AG04449 (cell line): ENCODE data around the gene TLCD5.

Experiments
- CTCF ChIA-PET: fragments of 350-600 bp; formaldehyde crosslinking; extraction: SDS; loops from one replicate; lab custom pipeline; 2021; ENCODE audit warnings: antibody characterized with exemption; lab: Yijun Ruan, JAX
- POLR2A ChIA-PET: fragments of 400-600, 350-600 bp; formaldehyde crosslinking; extraction: SDS; loops from one replicate; lab custom pipeline; 2020; ENCODE audit warnings: antibody characterized with exemption, inconsistent platforms; lab: Yijun Ruan, JAX
- DNase-seq: peaks from one replicate; pipeline ENCODE4 v3.0.0-alpha.2; 2010; ENCODE audit warnings: low read depth, low spot score
- H3K4me3 ChIP-seq: 2 replicates; pipeline ENCODE4 v1.5.1; 2011; ENCODE audit warnings: low read depth, mild to moderate bottlenecking, control low read depth, low read length
- TF ChIP-seq, protein P1 (sequence below): IDR thresholded peaks from one replicate; pipeline ENCODE4 v1.5.1; 2011; ENCODE audit warnings: mild to moderate bottlenecking, moderate library complexity, low read length, control low read depth, inconsistent platforms; ENCODE audit not compliant: insufficient read depth; ENCODE audit errors: missing control alignments

The TLCD5 gene

DNA sequence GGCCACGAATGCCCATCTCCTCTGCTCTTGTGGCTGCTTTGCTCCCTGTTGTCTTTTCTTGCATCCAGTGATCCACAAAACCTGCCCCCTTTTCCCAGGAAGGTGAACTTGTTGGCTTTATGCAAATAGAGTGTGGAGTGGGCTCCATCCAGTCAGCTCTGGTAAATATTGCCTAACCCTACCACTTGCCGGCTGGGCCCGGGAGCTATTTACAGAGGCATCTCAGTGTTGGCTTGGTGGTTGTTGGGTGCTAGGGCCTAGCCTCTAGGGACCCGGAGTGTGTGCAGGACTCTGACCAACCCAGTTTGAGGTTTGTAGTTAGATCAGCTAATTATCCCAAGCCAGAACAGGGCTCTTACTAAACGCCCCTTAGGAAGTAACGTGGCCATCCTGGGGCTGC, 40.8 kb upstream of the TLCD5 start:
- DNase-seq, result no peak
- TF ChIP-seq, protein P1, sequence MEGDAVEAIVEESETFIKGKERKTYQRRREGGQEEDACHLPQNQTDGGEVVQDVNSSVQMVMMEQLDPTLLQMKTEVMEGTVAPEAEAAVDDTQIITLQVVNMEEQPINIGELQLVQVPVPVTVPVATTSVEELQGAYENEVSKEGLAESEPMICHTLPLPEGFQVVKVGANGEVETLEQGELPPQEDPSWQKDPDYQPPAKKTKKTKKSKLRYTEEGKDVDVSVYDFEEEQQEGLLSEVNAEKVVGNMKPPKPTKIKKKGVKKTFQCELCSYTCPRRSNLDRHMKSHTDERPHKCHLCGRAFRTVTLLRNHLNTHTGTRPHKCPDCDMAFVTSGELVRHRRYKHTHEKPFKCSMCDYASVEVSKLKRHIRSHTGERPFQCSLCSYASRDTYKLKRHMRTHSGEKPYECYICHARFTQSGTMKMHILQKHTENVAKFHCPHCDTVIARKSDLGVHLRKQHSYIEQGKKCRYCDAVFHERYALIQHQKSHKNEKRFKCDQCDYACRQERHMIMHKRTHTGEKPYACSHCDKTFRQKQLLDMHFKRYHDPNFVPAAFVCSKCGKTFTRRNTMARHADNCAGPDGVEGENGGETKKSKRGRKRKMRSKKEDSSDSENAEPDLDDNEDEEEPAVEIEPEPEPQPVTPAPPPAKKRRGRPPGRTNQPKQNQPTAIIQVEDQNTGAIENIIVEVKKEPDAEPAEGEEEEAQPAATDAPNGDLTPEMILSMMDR, result no peak
- POLR2A ChIA-PET, result no interaction called here
- CTCF ChIA-PET, result interaction anchor here (1.2 to 2.0 kb wide), 3 partner anchors 12 to 49 kb away, joined by 3 to 8 read pairs (median 4); no protein-coding TSS in a partner anchor
- no peak overlapping the region for H3K4me3 ChIP-seq

DNA sequence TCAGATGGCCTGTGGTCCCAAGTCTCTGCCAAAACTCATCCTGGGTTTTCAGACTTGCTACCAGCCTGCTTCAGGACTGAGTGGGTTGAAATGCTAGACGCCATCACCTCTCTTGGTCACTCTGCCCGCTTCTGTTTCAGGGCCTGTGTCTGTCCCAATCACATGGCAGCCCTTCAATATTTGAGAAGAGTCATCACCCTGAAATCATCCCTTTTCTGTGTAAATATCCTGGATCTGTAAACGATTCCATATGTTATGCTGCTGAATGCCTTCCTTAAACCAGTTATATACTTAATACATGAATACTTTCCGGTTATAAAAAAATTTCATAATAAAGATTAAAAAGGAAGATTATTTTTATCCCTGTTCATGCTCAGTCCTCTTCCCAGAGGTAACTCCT, 39.8 kb upstream of the TLCD5 start:
- DNase-seq, result no peak
- TF ChIP-seq, protein P1, result no peak
- ChIA-PET POLR2A (no interaction called here), CTCF (interaction anchor here (0.7 to 10.2 kb wide), 3 partner anchors 16 to 113 kb away, joined by 4 to 140 read pairs (median 4); no protein-coding TSS in a partner anchor)
- H3K4me3 ChIP-seq, result no peak overlapping the region

DNA sequence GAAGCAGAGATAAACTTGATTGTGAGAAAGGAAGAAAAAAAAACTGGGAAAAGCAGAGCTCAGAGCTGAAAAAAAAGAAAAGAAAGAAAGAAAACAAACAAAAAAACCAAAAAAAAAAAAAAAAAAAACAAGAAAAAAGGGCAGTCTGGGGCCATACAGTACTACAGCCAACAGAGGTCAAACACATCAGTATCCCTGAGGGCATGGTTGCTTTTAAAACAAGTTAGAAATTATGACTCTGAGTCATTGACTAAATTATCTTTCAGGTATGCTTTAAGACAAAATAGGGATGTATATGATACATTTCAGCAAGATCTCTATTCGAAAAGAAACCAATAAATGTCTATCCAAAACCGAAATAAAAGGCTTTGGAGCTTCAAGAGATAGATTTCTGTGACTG, 37.1 kb upstream of the TLCD5 start:
- no peak for DNase-seq
- ChIA-PET POLR2A (no interaction called here), CTCF (interaction anchor here (0.8 to 25.6 kb wide), 4 partner anchors 13 to 120 kb away, joined by 3 to 1135 read pairs (median 73); partner anchors contain the start of gene POU2F3)
- no peak overlapping the region for H3K4me3 ChIP-seq
- TF ChIP-seq, protein P1, result no peak

DNA sequence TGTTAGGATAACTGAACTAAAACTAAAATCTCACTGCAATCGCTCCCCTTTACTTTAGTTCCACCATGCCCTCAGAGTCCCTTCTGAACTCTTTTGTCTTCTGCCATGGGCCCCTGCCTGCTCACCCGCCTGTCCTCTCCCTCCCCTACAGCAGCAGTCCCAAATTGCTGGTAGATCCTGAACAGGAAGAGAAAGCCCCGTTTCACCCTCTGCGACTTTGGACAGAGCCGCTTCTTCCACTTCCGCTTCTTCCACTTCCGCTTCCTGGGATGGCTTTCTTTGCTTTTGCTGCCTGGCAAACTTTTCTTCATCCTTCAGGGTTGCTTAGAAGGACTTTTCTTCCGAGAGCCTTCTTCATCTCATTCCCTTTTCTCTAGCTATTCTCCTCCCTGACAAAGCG, 35.7 kb upstream of the TLCD5 start:
- no peak overlapping the region for H3K4me3 ChIP-seq
- ChIA-PET POLR2A (no interaction called here), CTCF (interaction anchor here (1.5 to 25.6 kb wide), 3 partner anchors 12 to 118 kb away, joined by 3 to 1135 read pairs (median 140); partner anchors contain the start of gene POU2F3)
- DNase-seq, result no peak
- TF ChIP-seq, protein P1, result no peak

DNA sequence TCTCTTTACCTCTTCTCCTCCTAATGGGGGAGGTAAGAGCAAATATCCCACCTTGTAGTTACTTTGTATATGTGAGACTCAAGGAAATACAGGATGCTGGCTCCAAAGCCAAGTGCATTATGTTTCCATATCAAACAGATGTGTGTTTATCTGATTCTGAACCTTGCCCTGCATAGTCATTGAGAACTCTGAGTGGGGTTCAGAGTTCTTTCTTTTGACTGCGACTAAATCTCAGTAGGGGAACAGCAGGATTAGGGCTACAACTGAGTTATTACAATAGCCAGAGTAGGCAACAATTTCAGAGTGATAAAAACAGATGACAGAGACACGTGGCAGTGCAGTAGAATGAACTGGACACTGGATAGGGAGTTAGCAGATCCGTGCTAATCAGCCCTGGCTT, 34.1 kb upstream of the TLCD5 start:
- ChIA-PET POLR2A (no interaction called here), CTCF (interaction anchor here (10.2 to 25.6 kb wide), 2 partner anchors 10 to 57 kb away, joined by 140 to 1135 read pairs; partner anchors contain the start of gene POU2F3)
- no peak for DNase-seq
- TF ChIP-seq, protein P1, result no peak
- no peak overlapping the region for H3K4me3 ChIP-seq

DNA sequence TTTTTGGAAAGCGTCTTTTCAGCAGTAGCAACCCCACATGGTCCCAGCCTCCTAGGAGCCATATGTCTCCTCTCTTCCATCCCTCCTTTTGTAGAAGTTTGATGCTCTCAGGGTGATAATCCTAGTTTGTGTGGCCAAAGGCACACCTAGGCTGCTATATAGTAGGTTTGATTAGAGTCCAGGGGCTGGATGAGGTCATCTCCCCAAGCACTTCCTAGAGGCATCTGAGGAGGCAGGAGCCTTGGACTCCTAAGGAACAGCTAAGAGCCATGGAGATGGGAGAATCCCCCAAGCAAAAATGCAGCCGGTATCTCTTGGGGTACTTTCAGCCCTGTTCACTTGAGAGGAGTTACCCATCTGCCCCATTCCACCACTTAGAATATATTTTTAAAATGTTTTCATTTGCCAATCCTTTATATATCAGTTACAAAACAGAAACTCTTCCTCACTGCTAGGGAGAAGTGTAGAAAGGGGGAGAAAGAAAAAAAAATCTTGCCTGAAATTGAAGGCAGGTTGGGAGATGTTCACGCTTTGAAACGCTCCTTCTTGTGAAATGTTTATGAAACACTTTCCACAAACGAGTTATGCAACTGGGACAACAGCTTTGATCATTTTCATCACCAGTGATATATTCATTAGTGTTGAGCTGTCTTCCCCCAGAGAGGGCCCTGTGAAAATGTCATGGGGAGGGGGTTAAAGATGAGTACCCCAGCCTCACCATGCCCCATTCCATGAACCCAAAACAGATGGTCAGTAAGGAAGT, 31.9 kb upstream of the TLCD5 start:
- H3K4me3 ChIP-seq, result no peak overlapping the region
- TF ChIP-seq, protein P1, result no peak
- ChIA-PET CTCF (interaction anchor here (10.2 to 25.6 kb wide), 3 partner anchors 8 to 60 kb away, joined by 137 to 1135 read pairs (median 140); partner anchors contain the start of gene POU2F3), POLR2A (no interaction called here)
- DNase-seq, result no peak
